GM10266 (cell line): ENCODE measurements around the gene ATP11B.

ENCODE experiments used
- DNase-seq: peaks from one replicate; pipeline ENCODE4 v3.0.0; 2012; ENCODE audit errors: extremely low spot score
- CTCF ChIP-seq: IDR thresholded peaks from 2 replicates; pipeline ENCODE4 v1.5.1; 2012; ENCODE audit warnings: mild to moderate bottlenecking, low read depth; ENCODE audit not compliant: control insufficient read depth, insufficient read depth; ENCODE audit errors: missing control alignments

The ATP11B gene

GRCh38 chr3:182896553-182896952 is 103.2 kb downstream of the ATP11B start:
- no peak for TF ChIP-seq CTCF
- DNase-seq = no peak

- no peak for TF ChIP-seq CTCF
- no peak for DNase-seq
Observed at GRCh38 chr3:182902236-182902635, 108.9 kb downstream of the ATP11B start.

GRCh38 chr3:182904164-182904563 is 110.9 kb downstream of the ATP11B start:
- no peak for TF ChIP-seq CTCF

GRCh38 chr3:182905623-182906022 is 112.3 kb downstream of the ATP11B start:
- no peak for DNase-seq
- no peak for TF ChIP-seq CTCF

More at GRCh38 chr3:182904164-182904563, 110.9 kb downstream of the ATP11B start:
- DNase-seq = no peak

- TF ChIP-seq CTCF = no peak
- DNase-seq = no peak
Observed at GRCh38 chr3:182906036-182906435, 112.7 kb downstream of the ATP11B start.

- TF ChIP-seq CTCF = no peak
- DNase-seq = no peak
Observed at GRCh38 chr3:182908471-182908870, 115.2 kb downstream of the ATP11B start.

GRCh38 chr3:182909318-182910040 is 116.2 kb downstream of the ATP11B start:
- peak; percentile 25 for DNase-seq
- peak; percentile 40 for TF ChIP-seq CTCF
